ENCODE results near the gene C17orf58. TPM values are rescaled to one million over a fixed set of nuclear protein-coding genes. Genes with fewer than 3 reads are reported as not detected.
A peak's percentile ranks its signal among the peaks of the same experiment; 100 is the strongest.
"Not testable (repeated sequence)": the region's sequence is repeated elsewhere in the genome, so short reads cannot be mapped to it uniquely, and the experiment has no call there.

Gene C17orf58
- polyA plus RNA-seq, 4 donors: 24.7 to 28.0 (median 26.2) TPM

DNA sequence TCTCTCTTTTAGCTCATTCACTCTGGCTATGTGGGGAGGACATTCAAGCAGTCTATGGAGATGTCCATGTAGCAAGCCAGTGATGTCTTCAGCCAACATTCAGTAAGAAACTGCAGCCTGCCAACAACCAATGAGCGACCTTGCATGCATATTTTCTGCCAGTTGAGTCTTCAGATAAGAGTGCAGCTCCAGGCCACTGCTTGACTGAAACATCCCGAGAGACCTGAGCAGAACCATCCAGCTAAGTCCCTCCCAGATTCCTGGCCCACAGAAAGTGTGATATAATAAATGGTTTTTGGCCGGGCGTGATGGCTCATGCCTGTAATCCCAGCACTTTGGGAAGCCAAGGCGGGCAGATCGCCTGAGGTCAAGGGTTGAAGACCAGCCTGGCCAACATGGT is 10.5 kb upstream of the C17orf58 start:
- no peak for DNase-seq (ENCODE audit: low read depth in 4 of 4, low spot score in 3 of 4)

DNA sequence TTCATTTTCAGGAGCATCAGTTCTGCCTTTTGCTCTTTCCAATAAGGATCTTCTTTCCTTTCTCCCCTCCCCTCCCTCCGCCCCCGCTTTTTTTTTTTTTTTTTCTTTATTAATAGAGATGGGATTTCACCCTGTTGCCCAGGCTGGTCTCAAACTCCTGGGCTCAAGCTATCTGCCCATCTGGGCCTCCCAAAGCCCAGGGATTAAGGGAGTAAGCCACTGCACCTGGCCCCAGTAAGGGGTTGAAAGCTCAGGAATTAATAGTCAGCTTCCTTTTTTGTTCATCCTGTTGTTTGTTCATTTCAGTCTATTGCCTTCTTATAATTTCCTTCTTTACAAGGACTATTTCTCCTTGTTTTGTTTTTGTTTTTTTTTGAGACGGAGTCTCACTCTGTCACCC is 7.9 kb upstream of the C17orf58 start:
- no peak for DNase-seq (ENCODE audit: low read depth in 4 of 4, low spot score in 3 of 4)

DNA sequence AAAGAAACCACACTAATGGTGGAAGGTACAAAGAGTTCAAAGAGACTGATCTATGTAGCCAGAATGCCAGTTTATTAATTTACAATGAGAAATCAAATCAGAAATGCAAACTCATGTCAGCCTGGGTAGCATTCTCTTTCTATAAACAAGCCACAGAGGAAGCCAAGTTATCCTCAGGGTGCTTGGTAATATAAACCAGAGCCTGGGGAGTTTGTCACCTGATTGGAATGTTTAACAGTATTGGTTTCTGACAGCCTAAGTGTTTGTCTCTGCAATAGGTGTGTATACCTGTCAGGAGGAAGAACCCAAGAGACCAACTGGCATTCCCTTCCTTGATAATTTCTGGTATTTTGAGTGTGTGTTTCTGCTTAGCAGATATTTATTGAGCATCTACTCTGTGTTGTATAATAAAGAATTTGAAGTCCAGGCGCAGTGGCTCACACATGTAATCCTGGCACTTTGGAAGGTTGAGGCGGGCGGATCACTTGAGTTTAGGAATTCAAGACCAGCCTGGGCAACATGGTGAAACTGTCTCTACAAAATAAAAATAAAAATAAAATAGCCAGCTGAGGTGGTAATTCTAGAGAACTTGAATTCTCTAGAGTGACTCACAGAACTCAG is 3.1 kb upstream of the C17orf58 start:
- DNase-seq (ENCODE audit: low read depth in 4 of 4, low spot score in 3 of 4): no peak

DNA sequence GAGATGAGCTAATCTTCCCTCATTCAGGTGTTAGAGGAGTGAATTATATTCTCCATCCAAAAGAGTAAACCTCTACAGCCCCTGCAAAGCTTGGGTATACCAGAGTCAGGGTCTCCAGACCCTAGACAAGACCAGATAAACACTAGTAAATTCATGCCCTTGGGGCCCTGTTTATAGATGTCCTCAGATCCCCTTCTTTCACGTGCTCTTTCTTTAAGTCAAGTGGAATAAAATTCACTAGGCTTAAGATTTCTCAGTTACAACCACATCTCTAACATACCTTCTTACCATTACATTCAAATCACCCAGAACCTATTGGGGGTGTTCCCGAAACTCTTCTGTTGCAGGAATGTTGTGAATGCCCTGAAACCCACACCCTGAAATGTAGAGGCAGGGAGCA is 2.2 kb upstream of the C17orf58 start:
- DNase-seq (ENCODE audit: low read depth in 4 of 4, low spot score in 3 of 4): no peak

DNA sequence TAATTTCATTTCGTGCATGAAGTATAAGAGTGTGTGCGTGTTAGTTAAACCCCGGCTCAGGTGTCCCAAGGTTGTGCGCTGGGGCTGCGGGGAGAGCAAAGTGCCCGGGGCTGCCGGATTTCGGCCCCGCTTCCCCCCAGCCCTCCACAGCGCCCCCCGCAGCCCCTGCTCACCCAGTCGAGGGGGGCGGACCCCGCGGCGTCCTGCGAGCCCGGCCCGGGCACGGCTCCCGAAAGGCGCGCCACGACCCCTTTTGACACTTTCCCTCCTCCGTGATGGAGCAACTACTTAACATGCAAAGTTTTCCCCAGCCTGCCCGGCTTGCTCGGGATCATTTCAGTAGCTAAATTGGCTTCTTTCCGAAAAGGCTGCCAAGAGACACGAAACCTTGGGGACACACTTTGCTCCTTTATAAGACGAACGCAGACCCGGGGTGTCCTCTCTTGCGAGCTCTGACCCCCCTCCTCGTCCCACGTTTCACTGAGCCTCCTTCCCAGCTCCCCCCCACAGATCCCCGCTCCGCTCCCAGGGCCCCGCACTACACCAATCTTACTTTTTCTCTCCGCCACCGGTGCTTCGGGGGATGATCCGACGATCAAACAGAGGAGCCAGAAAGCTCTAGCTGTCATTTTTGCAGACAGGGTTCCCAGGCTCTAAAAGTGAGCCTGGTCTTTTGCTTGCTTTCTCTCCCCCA is 552 bp downstream of the C17orf58 start:
- no peak for DNase-seq (ENCODE audit: low read depth in 4 of 4, low spot score in 3 of 4)

DNA sequence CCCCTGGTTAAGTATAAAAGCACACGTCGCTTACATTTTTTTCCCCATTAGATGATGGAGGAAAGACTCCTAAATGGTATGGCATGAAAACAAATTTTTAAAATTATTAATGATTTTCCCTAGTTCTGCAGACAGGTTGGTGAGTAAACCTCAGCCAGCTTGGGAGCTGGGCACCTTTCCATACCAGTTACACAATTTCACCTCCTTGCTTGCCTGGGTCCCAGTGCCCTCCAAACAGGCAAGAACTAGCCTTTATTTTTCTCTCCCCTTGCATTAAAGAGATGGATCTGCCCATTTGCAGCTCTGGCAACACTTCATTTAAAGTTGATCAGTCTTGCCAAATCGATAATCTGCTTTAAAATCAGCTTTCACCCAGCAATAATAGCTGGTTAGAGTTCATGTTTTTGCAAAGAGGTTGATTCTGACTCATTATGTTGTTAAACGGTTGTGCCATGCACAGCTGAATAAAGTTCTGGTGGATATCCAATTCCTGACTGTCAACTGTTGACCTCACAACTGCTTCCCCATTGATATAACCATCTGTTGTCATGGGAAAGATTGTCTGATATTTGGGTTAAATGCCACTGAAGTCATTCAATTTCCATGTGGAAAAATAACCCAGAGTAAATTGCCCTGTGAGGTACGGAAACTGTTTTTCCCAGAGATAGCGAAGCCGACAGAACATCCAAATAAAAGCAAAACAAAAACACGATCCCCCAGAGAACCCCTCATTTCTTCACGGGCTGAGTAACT is 1.3 kb downstream of the C17orf58 start:
- DNase-seq (ENCODE audit: low read depth in 4 of 4, low spot score in 3 of 4): no peak

DNA sequence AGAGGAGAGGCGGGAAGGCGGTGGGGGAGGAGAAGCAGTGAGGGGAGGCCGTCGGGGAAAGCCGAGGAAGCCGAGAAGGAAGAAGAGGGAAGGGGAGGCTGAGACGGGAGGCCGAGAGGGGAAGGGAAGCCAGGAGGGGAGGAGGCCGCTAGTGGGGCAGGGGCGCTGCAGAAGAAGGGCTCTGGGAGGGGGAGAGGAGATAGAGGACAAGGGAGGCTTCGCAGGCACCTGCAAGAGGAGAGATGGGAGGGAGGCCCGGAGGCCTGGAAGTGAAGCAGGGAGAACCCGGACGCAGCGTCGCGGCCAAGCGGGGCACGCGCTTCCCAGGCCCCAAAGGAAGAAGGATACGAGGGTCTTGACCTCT is 2.3 kb downstream of the C17orf58 start:
- no peak for DNase-seq (ENCODE audit: low read depth in 4 of 4, low spot score in 3 of 4)

DNA sequence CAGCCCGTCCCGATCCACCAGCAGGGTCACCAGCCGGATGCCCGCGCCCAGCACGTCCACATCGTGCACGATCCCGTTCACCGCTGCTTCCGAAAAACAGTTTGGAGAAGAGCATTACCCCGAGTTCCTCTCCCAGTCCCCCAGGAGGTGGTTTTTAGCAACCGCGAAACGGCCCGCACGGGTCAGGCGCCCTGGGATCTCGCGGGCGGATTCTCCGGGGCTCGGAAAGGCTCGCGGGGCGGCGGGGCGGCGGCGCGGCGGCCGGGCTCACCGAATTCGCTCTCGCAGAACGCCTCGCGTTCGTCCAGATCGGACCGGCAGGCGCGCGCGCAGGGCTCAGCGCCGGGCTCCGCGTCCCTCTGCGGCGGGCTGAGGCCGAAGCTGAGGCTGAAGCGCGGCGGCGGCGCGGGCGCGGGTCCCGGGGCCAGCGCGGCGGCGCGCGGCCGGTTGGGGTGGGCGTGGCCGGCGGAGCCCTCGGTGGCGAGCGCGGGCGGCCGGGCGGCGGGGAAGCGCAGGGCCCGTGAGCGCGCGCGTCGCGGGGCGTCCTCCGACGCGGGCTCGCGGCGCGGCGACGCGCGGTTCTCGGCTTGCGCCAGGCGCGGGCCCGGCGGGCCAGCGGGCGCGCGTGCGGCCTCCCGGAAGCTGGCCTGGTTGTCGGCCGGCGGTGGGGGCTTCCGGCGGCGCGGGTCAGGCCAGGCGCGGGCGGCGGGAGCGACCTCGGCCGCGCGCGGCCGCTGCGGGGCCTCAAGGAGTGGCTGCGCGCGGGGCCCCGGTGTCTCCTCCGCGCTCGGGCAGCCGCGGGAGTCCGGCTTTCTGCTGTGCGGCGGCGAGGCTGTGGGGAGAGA is 2.9 kb downstream of the C17orf58 start:
- DNase-seq (ENCODE audit: low read depth in 4 of 4, low spot score in 3 of 4): peak; percentile 65 to 80 (median 79)

DNA sequence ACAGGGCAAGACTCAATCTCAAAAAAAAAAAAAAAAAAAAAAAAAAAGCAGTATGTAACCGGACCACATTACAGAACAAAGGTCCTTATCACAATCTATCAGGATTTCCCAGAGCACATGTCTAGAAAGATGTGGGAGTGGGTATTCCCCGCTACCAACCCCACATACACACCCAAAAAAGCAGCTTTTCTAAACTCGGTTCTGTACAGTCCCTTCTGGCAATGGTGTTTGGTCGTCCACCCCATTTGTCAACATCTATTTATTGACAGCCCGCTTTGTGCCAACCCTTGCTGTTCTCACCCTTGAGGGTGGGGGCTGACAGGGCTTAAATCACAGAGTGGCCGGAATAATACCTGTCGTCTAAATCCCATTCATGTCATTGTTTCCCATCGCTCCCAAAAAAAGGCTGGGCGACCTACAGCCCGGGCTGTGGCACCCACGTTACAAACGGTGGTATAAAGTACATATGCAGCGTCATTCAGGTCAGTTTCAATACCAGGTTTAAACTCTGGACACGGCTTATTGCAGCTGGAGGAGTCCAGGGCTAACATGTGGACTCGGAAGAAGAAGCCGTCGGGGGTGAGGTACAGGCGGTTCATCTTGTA is 3.6 kb downstream of the C17orf58 start:
- no peak for DNase-seq (ENCODE audit: low read depth in 4 of 4, low spot score in 3 of 4)

DNA sequence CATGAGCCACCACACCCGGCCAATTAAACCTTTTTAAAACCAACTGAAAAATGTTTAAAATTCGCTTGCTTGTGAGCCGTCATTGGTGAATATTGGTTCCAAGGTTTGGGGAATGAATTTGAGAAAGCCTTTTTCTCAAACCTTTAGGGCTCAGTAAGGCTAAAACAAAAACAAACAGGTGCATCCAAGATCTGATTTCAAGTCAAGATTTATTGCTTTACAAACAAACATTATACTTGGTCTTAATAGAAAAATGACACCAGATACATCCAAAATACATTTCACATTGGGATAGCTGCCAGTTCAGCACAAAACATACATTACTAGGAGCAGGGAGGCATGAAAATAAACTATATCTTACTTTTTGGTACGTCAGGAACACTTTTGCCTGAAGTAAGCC is 5.4 kb downstream of the C17orf58 start:
- DNase-seq (ENCODE audit: low read depth in 4 of 4, low spot score in 3 of 4): no peak

DNA sequence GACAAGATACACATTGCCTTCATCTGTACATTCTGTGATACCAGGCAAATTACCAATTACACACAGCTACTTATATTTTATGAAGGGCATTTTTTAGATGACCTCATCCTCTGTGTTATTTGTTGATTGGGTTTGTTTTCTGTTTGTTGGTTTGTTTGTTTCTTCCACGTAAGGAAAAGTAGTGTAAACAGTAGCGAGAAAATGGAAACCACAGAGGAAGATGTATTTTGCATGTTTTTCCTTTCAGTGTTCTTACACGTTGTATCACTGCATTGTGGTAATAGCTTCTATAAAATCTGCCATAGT is 12.9 kb downstream of the C17orf58 start:
- no peak for DNase-seq (ENCODE audit: low read depth in 4 of 4, low spot score in 3 of 4)

DNA sequence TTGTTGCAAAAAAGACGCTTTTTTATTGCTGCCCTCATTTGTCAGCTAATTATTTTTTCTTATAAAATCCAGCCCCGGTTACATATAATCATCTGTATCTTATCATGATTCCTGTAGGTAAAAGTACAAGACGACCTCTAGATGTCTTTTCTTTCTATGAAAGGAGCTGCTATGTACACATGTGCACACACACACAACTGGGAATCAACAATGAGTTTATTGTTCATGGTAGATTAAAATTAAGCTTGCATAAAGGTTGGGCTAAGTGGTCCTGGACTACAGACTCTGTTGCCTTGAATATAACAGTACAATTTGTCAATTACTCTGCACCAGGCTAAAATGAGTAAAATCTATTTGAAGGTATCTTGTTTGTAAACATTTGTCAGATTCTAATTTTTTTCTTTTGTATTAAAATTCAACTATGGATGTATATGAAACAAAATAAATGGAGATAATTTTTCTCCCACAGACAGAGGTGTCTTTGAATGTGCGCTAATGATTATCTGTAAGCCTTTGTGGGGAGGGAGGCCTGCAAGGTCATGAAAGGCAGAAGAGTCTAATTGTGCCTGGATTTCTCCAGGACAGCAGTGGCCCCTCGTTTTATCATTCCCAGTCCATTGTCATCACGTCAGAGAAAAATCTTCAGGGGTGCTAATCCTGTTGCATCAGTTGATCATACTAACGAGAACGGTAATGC is 13.4 kb downstream of the C17orf58 start:
- DNase-seq (ENCODE audit: low read depth in 4 of 4, low spot score in 3 of 4): no peak

DNA sequence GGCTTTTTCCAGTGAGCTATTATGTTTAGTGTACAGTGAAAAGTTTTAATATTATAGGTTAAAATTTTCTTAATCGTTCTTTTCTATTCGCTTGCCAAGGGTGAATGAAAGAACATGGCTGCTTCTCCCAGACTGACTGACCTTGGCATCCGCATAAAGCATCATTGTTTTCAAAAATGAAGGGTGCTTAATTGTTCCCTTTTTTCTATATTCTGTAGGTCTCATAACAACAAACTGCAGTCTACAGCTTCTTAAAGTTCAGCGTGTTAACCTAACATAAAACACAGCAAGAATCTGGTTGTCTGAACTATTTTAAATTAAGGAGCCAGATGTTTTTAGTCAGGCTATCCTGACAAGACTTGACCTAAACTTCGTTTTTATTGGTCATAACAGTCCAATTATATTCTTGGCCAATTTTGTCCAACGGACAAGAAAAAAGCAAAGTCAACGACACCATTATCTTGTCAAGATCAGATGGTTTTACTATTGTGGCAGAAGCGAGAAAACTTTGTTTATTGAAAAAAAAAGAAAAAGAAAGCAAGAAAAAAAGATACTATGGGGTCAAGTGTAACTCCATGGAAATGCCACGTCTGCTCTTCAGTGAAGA is 14.1 kb downstream of the C17orf58 start:
- DNase-seq (ENCODE audit: low read depth in 4 of 4, low spot score in 3 of 4): no peak

DNA sequence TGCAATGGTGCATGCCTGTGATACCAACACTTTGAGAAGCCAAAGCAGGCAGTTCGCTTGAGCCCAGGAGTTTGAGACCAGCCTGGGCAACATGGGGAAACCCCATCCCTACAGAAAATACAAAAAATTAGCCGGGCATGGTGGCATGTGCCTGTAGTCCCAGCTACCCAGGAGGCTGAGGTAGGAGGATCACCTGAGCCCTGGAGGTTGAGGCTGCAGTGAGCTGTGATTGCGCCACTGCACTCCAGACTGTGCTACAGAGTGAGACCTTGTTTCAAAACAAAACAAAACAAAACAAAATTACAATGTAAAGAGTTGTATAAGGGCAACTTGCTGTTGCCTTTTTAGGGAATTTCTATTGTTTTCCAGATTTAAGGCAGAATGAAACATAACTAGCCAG is 15.4 kb downstream of the C17orf58 start:
- DNase-seq (ENCODE audit: low read depth in 4 of 4, low spot score in 3 of 4): not testable (repeated sequence)

DNA sequence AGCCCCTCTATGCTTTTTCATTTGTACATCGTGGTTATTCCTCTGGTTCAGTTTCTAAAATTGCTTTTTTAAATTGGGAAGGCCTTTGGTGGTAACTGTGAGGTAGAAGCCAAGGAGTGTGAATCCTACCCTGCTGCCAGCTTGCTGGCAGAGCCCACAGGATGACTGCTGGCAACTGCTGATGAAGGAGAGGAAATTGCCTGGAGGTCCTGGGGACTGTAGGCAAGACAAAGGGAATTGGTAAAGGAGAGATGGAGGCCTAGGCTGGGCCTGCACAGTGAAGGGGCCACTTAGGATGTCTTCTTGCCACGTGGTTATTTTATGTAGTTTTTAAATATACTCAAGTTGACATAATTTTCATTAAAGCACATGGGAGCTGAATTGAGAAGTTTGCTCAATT is 15.8 kb downstream of the C17orf58 start:
- no peak for DNase-seq (ENCODE audit: low read depth in 4 of 4, low spot score in 3 of 4)

DNA sequence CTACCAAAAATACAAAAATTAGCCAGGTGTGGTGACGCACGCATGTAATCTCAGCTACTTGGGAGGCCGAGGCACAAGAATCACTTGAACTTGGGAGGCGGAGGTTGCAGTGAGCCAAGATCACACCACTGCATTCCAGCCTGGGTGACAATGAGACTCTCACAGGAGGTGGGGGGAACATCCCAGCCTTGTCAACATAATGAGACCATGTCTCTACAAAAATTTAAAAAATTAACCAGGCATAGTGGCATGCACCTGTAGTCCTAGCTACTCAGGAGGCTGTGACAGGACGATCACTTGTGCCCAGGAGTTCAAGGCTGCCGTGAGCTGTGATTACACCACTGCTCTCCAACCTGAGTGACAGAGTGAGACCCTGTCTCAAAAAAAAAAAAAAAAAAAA is 20.0 kb downstream of the C17orf58 start:
- DNase-seq (ENCODE audit: low read depth in 4 of 4, low spot score in 3 of 4): not testable (repeated sequence)

DNA sequence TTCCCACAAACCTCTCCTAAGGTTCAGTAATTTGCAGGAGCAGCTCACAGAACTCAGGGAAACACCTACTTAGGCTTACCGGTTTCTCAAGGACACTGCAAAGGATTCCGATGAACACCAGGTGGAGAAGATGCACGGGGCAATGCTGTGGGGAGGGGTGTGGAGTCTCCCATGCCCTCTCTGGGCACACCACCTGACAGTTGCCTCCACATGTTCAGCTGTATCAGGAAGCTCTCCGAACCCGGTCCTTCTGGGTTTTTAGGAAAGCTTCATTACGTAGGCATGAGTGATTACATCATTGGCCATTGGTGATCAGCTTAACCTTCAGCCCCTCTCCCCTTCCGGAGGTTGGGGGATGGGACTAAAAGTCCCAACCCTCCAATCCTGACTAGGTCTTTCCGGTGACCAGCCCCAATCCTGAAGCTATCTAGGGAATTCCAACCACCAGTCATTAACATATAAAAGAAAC is 21.6 kb downstream of the C17orf58 start:
- no peak for DNase-seq (ENCODE audit: low read depth in 4 of 4, low spot score in 3 of 4)

DNA sequence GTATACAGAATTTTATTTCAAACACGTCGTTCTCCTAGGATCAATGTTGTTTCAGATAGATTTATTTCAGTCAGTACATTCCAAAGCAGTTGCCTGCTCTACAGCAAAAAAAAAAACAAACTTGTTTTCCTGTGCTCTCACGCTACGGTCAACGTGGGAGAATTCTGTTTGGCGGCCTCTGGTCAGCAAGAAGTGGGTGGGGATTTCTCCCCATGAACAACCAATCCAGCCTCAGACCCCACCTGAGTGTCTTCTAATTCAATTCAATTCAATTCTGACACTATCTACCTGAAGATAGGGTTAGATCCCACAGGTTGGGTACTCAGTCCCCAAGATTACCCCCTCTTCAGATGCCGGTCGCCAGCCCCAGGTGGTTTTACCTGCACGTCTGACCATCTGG is 22.1 kb downstream of the C17orf58 start:
- no peak for DNase-seq (ENCODE audit: low read depth in 4 of 4, low spot score in 3 of 4)

DNA sequence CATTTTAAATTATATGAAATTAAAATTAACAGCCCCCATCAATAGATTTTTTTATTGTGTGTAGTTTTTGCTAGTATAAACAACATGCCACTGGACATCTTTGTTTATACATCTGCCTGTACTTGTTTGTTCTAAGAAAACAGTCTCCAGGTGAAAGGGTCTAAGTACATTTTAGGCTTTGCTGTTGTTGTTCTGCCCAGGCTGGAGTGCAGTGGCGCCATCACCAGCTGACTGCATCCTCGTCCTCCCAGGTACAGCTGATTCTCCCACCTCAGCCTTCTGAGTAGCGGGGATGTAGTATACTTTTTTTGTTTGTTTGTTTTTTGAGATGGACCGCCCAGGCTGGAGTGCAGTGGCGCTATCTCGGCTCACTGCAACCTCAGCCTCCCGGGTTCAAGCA is 25.5 kb downstream of the C17orf58 start:
- DNase-seq (ENCODE audit: low read depth in 4 of 4, low spot score in 3 of 4): no peak

DNA sequence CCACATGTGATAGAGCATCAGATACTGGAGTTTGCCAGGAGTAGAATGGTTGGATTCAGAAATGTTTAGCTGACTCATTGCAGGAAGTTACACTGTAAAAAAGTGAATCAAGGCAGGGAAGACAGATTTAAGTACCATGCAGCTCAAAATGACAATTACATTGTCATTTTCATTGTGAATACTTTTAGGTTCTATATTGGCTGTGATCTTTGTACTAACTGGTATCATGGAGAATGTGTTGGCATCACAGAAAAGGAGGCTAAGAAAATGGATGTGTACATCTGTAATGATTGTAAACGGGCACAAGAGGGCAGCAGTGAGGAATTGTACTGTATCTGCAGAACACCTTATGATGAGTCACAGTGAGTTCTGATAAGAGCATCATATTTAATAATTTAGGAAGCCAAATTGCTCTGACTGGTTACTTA is 33.1 kb downstream of the C17orf58 start:
- peak in 3 of 4 donors; percentile 19 to 44 (median 36) for DNase-seq (ENCODE audit: low read depth in 4 of 4, low spot score in 3 of 4)

Measured in right renal pelvis (tissue), 4 donors.